DND-41 (cell line): ENCODE data around the gene MCTP2.

Experiments
- ATAC-seq: fragments of 200-7000 bp; cut with Tn5 transposase; 3 replicates; pipeline ENCODE4 v1.9.1; 2021; ENCODE audit warnings: low read depth; ENCODE audit not compliant: insufficient read depth
- DNase-seq: peaks from one replicate; pipeline ENCODE4 v3.0.0-alpha.2; 2020
- H2AFZ ChIP-seq: 2 replicates; pipeline ENCODE4 v1.6.0; 2012; ENCODE audit warnings: low read depth, low read length
- H3K27ac ChIP-seq: 2 replicates; pipeline ENCODE4 v1.5.1; 2012; ENCODE audit warnings: low read length, inconsistent platforms
- H3K27me3 ChIP-seq: fragments of 200-600 bp; sonication (generic); 2 replicates; pipeline ENCODE4 v1.6.0; 2012; ENCODE audit warnings: low read length, mild to moderate bottlenecking, inconsistent platforms; ENCODE audit not compliant: insufficient read depth, poor library complexity
- H3K36me3 ChIP-seq: 2 replicates; pipeline ENCODE4 v1.5.1; 2012; ENCODE audit warnings: low read length, inconsistent platforms; ENCODE audit not compliant: insufficient read depth
- H3K4me1 ChIP-seq: 2 replicates; pipeline ENCODE4 v1.5.1; 2012; ENCODE audit warnings: mild to moderate bottlenecking, low read length; ENCODE audit not compliant: insufficient read depth
- H3K4me2 ChIP-seq: 2 replicates; pipeline ENCODE4 v1.6.0; 2012; ENCODE audit warnings: mild to moderate bottlenecking, moderate library complexity, low read length, inconsistent platforms; ENCODE audit not compliant: insufficient read depth
- H3K4me3 ChIP-seq, 2 experiments: fragments of 200-600 bp in 1 of 2; shearing (Covaris generic) in 1 of 2; 2 replicates each; pipeline ENCODE4 v1.5.1; 2012 to 2016; ENCODE audit warnings: inconsistent platforms in 2 of 2, low read length in 2 of 2, mild to moderate bottlenecking in 2 of 2, low read depth in 1 of 2, moderate library complexity in 1 of 2
- H3K79me2 ChIP-seq: 2 replicates; pipeline ENCODE4 v1.6.0; 2012; ENCODE audit warnings: low read length, inconsistent platforms; ENCODE audit not compliant: insufficient read depth
- H3K9ac ChIP-seq: 2 replicates; pipeline ENCODE4 v1.6.0; 2012; ENCODE audit warnings: low read depth, mild to moderate bottlenecking, inconsistent platforms, low read length, moderate library complexity
- H3K9me3 ChIP-seq: 2 replicates; pipeline ENCODE4 v1.5.1; 2012; ENCODE audit warnings: low read length, moderate library complexity, mild to moderate bottlenecking, inconsistent platforms; ENCODE audit not compliant: insufficient read depth, severe bottlenecking
- H4K20me1 ChIP-seq: 2 replicates; pipeline ENCODE4 v1.6.0; 2012; ENCODE audit warnings: low read length; ENCODE audit not compliant: insufficient read depth
- CTCF ChIP-seq: IDR thresholded peaks from 2 replicates; pipeline ENCODE4 v1.5.1; 2012; ENCODE audit warnings: borderline replicate concordance, low read length, moderate library complexity, mild to moderate bottlenecking; ENCODE audit not compliant: poor library complexity, severe bottlenecking; ENCODE audit errors: extremely low read depth
- EZH2 ChIP-seq: IDR thresholded peaks from 3 replicates; pipeline ENCODE4 v1.6.1; 2012; ENCODE audit warnings: borderline replicate concordance, low read depth, mild to moderate bottlenecking, moderate library complexity, low read length, inconsistent platforms; ENCODE audit not compliant: severe bottlenecking

MCTP2 gene

GRCh38 chr15:94372821-94373220, 141.5 kb downstream of the MCTP2 start:
- H2AFZ ChIP-seq: no peak overlapping the region
- no peaks in the 10 kb centered on the region for H3K4me1 ChIP-seq
- no peak overlapping the region for H3K4me2 ChIP-seq
- H3K9ac ChIP-seq: no peak overlapping the region
- H3K27me3 ChIP-seq: no peaks in the 10 kb centered on the region
- peaks cover 12% of the 10 kb centered on the region; the same call in 1 of the 2 replicates for H3K36me3 ChIP-seq
- no peak overlapping the region for H3K4me3 ChIP-seq
- H3K9me3 ChIP-seq: no peaks in the 10 kb centered on the region
- ATAC-seq: no peak
- no peak for DNase-seq
- H3K27ac ChIP-seq: no peak overlapping the region
- TF ChIP-seq EZH2 (no peak), CTCF (no peak)
- no peaks in the 10 kb centered on the region for H4K20me1 ChIP-seq
- no peaks in the 10 kb centered on the region for H3K79me2 ChIP-seq

GRCh38 chr15:94375997-94376396, 144.6 kb downstream of the MCTP2 start:
- no peak overlapping the region for H3K4me2 ChIP-seq
- no peak overlapping the region for H3K27ac ChIP-seq
- H3K36me3 ChIP-seq: peaks cover 7% of the 10 kb centered on the region; the same call in 1 of the 2 replicates
- no peak overlapping the region for H3K4me3 ChIP-seq
- ATAC-seq (no peak), DNase-seq (no peak)
- TF ChIP-seq EZH2: no peak
- TF ChIP-seq CTCF: no peak
- no peak overlapping the region for H3K9ac ChIP-seq
- H2AFZ ChIP-seq: no peak overlapping the region
- H3K9me3 ChIP-seq: no peaks in the 10 kb centered on the region
- H3K4me1 ChIP-seq: no peaks in the 10 kb centered on the region
- H3K27me3 ChIP-seq: no peaks in the 10 kb centered on the region
- no peaks in the 10 kb centered on the region for H4K20me1 ChIP-seq
- no peaks in the 10 kb centered on the region for H3K79me2 ChIP-seq

GRCh38 chr15:94379986-94380385, 148.6 kb downstream of the MCTP2 start:
- H4K20me1 ChIP-seq: no peaks in the 10 kb centered on the region
- H2AFZ ChIP-seq: no peak overlapping the region
- H3K4me1 ChIP-seq: no peaks in the 10 kb centered on the region
- ATAC-seq: no peak
- H3K27me3 ChIP-seq: no peaks in the 10 kb centered on the region
- no peak overlapping the region for H3K4me3 ChIP-seq
- no peaks in the 10 kb centered on the region for H3K79me2 ChIP-seq
- H3K9me3 ChIP-seq: no peaks in the 10 kb centered on the region
- H3K9ac ChIP-seq: no peak overlapping the region
- DNase-seq: no peak
- no peak for TF ChIP-seq CTCF
- TF ChIP-seq EZH2: no peak
- H3K27ac ChIP-seq: no peak overlapping the region
- no peak overlapping the region for H3K4me2 ChIP-seq
- peaks cover 2% of the 10 kb centered on the region; the same call in 1 of the 2 replicates for H3K36me3 ChIP-seq

- no peak overlapping the region for H3K27ac ChIP-seq
- H2AFZ ChIP-seq: no peak overlapping the region
- H3K9ac ChIP-seq: no peak overlapping the region
- no peak for ATAC-seq
- no peaks in the 10 kb centered on the region for H3K9me3 ChIP-seq
- no peaks in the 10 kb centered on the region for H4K20me1 ChIP-seq
- H3K36me3 ChIP-seq: no peaks in the 10 kb centered on the region
- H3K4me2 ChIP-seq: no peak overlapping the region
- H3K79me2 ChIP-seq: no peaks in the 10 kb centered on the region
- no peaks in the 10 kb centered on the region for H3K27me3 ChIP-seq
- DNase-seq: no peak
- no peak for TF ChIP-seq CTCF
- no peak for TF ChIP-seq EZH2
- H3K4me1 ChIP-seq: no peaks in the 10 kb centered on the region
- H3K4me3 ChIP-seq: no peak overlapping the region
Observed at GRCh38 chr15:94380798-94381197, 149.4 kb downstream of the MCTP2 start.
